Measurements from ENCODE around the gene LEP. TPM values are rescaled to one million over a fixed set of nuclear protein-coding genes. Genes with fewer than 3 reads are reported as not detected.

LEP gene
- total RNA-seq, 1 experiment from 2014 or later, result not detected

GRCh38 chr7:128307061-128307460, 66.0 kb downstream of the LEP start:
- WGBS (ENCODE audit: extremely low coverage, insufficient read length, low lambda C conversion rate), result no CpG with 5 or more reads among the region's 2 CpGs
- no peak overlapping the region for H2BK5ac ChIP-seq (ENCODE audit: insufficient read length, low read length)
- H2BK15ac ChIP-seq (ENCODE audit: low read depth, low read length), result no peak overlapping the region
- no peak overlapping the region for H3T11ph ChIP-seq (ENCODE audit: low read length)
- H4K5ac ChIP-seq (ENCODE audit: insufficient read length, low read depth, low read length), result no peak overlapping the region
- TF ChIP-seq CTCF (conservative IDR thresholded peaks at IDR 0.05), result no peak
- no peak overlapping the region for H3K14ac ChIP-seq (ENCODE audit: insufficient read depth, low read length)
- no peak overlapping the region for H3K9ac ChIP-seq (ENCODE audit: extremely low read depth, insufficient read length, low read length)
- no peaks in the 10 kb centered on the region for H3K27me3 ChIP-seq (ENCODE audit: insufficient read depth, low read length)
- H3K9me3 Mint-ChIP-seq, result no peaks in the 10 kb centered on the region
- DNase-seq, result no peak
- H2BK12ac ChIP-seq (ENCODE audit: insufficient read length, low read depth, low read length), result no peak overlapping the region
- no peak overlapping the region for H3K23ac ChIP-seq (ENCODE audit: insufficient read length, low read depth, low read length)
- H3K79me1 ChIP-seq (ENCODE audit: insufficient read depth, low read depth, low read length, poor library complexity, severe bottlenecking), result no peaks in the 10 kb centered on the region
- H3K4ac ChIP-seq (ENCODE audit: low read depth, low read length), result no peak overlapping the region
- H2AFZ ChIP-seq (ENCODE audit: low read length), result no peak overlapping the region
- no peak overlapping the region for H3K56ac ChIP-seq (ENCODE audit: insufficient read length, low read depth, low read length)
- no peaks in the 10 kb centered on the region for H3K4me1 ChIP-seq (ENCODE audit: insufficient read depth, low read length)
- no peak overlapping the region for H4K91ac ChIP-seq (ENCODE audit: insufficient read length, low read depth, low read length)
- no peak overlapping the region for H3K27ac Mint-ChIP-seq
- H3K27ac ChIP-seq (ENCODE audit: insufficient read length, low read depth, low read length), result no peak overlapping the region
- no peaks in the 10 kb centered on the region for H3K23me2 ChIP-seq (ENCODE audit: insufficient read length, low read depth, low read length, poor library complexity, severe bottlenecking)
- H3K4me3 Mint-ChIP-seq, result no peak overlapping the region
- no peak overlapping the region for H3K18ac ChIP-seq (ENCODE audit: insufficient read length, low read depth, low read length)
- no peak overlapping the region for H4K8ac ChIP-seq (replicated peaks; ENCODE audit: insufficient read length, low read depth, low read length)
- no peak overlapping the region for H3K4me2 ChIP-seq (ENCODE audit: insufficient read depth, insufficient read length, low read length)
- no peaks in the 10 kb centered on the region for H3K4me1 Mint-ChIP-seq
- no peaks in the 10 kb centered on the region for H3K27me3 Mint-ChIP-seq (ENCODE audit: low read depth)
- H3K36me3 Mint-ChIP-seq (ENCODE audit: insufficient read depth in 1 of 3, low read depth in 3 of 3), result peaks cover 27 to 82% (median 67%) of the 10 kb centered on the region in 3 experiments; a peak in 6 of 7 replicates
- no peak overlapping the region for H2AK5ac ChIP-seq (ENCODE audit: insufficient read length, low read length)
- no peaks in the 10 kb centered on the region for H3K79me2 ChIP-seq (ENCODE audit: insufficient read depth, low read length)
- no peaks in the 10 kb centered on the region for H4K20me1 ChIP-seq (ENCODE audit: control insufficient read depth, insufficient read depth, insufficient read length)
- no peak overlapping the region for H2BK120ac ChIP-seq (ENCODE audit: low read depth, low read length, poor library complexity, severe bottlenecking)
- no peaks in the 10 kb centered on the region for H3K9me3 ChIP-seq (ENCODE audit: control insufficient read depth, low read depth, low read length)
- no peak overlapping the region for H2BK20ac ChIP-seq (ENCODE audit: low read depth, low read length, poor library complexity, severe bottlenecking)

Small RNA genes lying within 50 kb of the gene (microRNA-seq; reads per million reads assigned to microRNA genes)
- gene MIR129-1 (ENCODE audit: borderline microRNAs expressed), result not detected

Other genes with a start within 250 kb of the LEP start
- 10.4 and 14.3 TPM in 2 replicates for gene LRRC4, start 209.8 kb upstream of the LEP start, total RNA-seq (2021)
- gene RBM28, start 102.6 kb downstream of the LEP start, total RNA-seq (2021), result 67.5 and 70.0 TPM in 2 replicates
- gene PRRT4, start 120.4 kb downstream of the LEP start, total RNA-seq (2021), result 0.15 and 0.24 TPM in 2 replicates
- 32.7 and 35.2 TPM in 2 replicates for gene IMPDH1, start 168.7 kb downstream of the LEP start, total RNA-seq (2021)
- 23.1 and 23.3 TPM in 2 replicates for gene HILPDA, start 214.6 kb downstream of the LEP start, total RNA-seq (2021)
- gene METTL2B, start 235.5 kb downstream of the LEP start, total RNA-seq (2021), result 44.3 and 49.6 TPM in 2 replicates

Measured in H9 (cell line).